Transverse colon (tissue), 3 donors: ENCODE results near the gene MS4A2.

Experiments
- CTCF ChIP-seq, 5 experiments: fragments of 200-600 bp in 3 of 5; fragments of 450-650 bp in 2 of 5; sonication (generic) in 3 of 5; IDR thresholded peaks; 1 replicate in 2 of 5; 2 replicates in 3 of 5; pipeline ENCODE4 v1.5.1; 2016 to 2017; ENCODE audit warnings: antibody characterized with exemption in 5 of 5, inconsistent platforms in 3 of 5, mild to moderate bottlenecking in 2 of 5, moderate library complexity in 1 of 5
- EP300 ChIP-seq: sonication (generic); formaldehyde crosslinking; IDR thresholded peaks from one replicate; pipeline ENCODE4 v1.6.1; 2017; ENCODE audit warnings: antibody characterized with exemption, low read depth
- POLR2A ChIP-seq: fragments of 450-650 bp; IDR thresholded peaks from one replicate; pipeline ENCODE4 v1.6.1; 2016; ENCODE audit warnings: antibody characterized with exemption, mild to moderate bottlenecking, moderate library complexity

DNA sequence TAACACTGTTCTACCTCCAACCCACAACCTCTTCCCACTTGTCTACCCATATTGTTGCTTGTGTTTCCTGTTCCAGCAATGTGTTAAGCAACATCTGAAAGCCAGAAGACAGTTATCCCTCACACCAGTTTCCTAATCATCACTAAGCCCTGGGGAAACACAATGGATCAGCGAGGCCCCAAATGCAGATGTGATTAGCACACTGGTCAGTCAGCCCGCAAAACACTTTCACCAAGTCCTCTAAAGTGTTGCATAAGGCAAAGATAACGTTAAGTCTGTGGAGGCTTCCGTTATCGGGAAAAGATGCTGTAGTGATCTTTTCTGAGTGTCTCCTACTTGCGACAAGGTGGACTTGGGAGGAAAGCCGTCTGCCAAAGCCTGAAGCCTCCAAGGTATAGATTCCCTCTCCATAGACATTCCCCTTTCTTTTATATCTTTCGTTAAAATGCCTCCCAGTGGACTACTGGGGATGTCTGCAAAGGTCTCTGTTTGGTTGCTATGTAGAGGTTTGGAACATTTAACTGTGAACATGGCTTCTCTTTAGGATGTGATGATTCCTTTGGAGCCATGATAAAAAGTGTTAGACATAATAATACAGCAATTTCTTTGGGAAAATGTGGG lies 32.0 kb upstream of the MS4A2 start, which contains the start of gene MS4A3:
- TF ChIP-seq CTCF (IDR thresholded peaks at IDR 0.05): no peak
- TF ChIP-seq POLR2A: no peak
- TF ChIP-seq EP300: no peak
